ENCODE measurements around the gene HNRNPH3.
A peak's percentile ranks its signal among the peaks of the same experiment; 100 is the strongest.

Gene HNRNPH3

GRCh38 chr10:68331455-68332258 lies at the start of gene HNRNPH3:
TSS of gene HNRNPH3 (plus strand) at chr10:68332064. CDS start at chr10:68337222, 5,158 bp downstream.
- DNase-seq (ENCODE audit: low read depth): peak; percentile 81
- peak within 1 kb of the TSS; percentile 72 for H3K4me3 ChIP-seq (ENCODE audit: control insufficient read depth, low read depth, low read length)
- TF ChIP-seq CTCF (IDR thresholded peaks at IDR 0.05; ENCODE audit: control insufficient read depth, insufficient read depth, low read depth, low read length, missing control alignments): no peak

GRCh38 chr10:68284062-68285001 lies 47.5 kb upstream of the HNRNPH3 start:
- no peak overlapping the region for H3K4me3 ChIP-seq (ENCODE audit: control insufficient read depth, low read depth, low read length)
- DNase-seq (ENCODE audit: low read depth): no peak
- no peak for TF ChIP-seq CTCF (IDR thresholded peaks at IDR 0.05; ENCODE audit: control insufficient read depth, insufficient read depth, low read depth, low read length, missing control alignments)

- no peak overlapping the region for H3K4me3 ChIP-seq (ENCODE audit: control insufficient read depth, low read depth, low read length)
- no peak for TF ChIP-seq CTCF (IDR thresholded peaks at IDR 0.05; ENCODE audit: control insufficient read depth, insufficient read depth, low read depth, low read length, missing control alignments)
These were observed 43.1 kb upstream of the HNRNPH3 start for GRCh38 chr10:68288717-68289116.

GRCh38 chr10:68290736-68291135 lies 41.1 kb upstream of the HNRNPH3 start:
- DNase-seq (ENCODE audit: low read depth): no peak
- no peak overlapping the region for H3K4me3 ChIP-seq (ENCODE audit: control insufficient read depth, low read depth, low read length)
- no peak for TF ChIP-seq CTCF (IDR thresholded peaks at IDR 0.05; ENCODE audit: control insufficient read depth, insufficient read depth, low read depth, low read length, missing control alignments)

More at GRCh38 chr10:68288717-68289116, 43.1 kb upstream of the HNRNPH3 start:
- no peak for DNase-seq (ENCODE audit: low read depth)

GRCh38 chr10:68296843-68297663 lies 34.8 kb upstream of the HNRNPH3 start:
- TF ChIP-seq CTCF (IDR thresholded peaks at IDR 0.05; ENCODE audit: control insufficient read depth, insufficient read depth, low read depth, low read length, missing control alignments): no peak
- DNase-seq (ENCODE audit: low read depth): peak; percentile 25
- H3K4me3 ChIP-seq (ENCODE audit: control insufficient read depth, low read depth, low read length): no peak overlapping the region

- TF ChIP-seq CTCF (IDR thresholded peaks at IDR 0.05; ENCODE audit: control insufficient read depth, insufficient read depth, low read depth, low read length, missing control alignments): no peak
- no peak overlapping the region for H3K4me3 ChIP-seq (ENCODE audit: control insufficient read depth, low read depth, low read length)
These were observed 30.6 kb upstream of the HNRNPH3 start for GRCh38 chr10:68301301-68301700.

More at GRCh38 chr10:68301301-68301700, 30.6 kb upstream of the HNRNPH3 start:
- DNase-seq (ENCODE audit: low read depth): no peak

All from AG09309 (cell line).